ENCODE measurements around the gene RAB30.

DNA sequence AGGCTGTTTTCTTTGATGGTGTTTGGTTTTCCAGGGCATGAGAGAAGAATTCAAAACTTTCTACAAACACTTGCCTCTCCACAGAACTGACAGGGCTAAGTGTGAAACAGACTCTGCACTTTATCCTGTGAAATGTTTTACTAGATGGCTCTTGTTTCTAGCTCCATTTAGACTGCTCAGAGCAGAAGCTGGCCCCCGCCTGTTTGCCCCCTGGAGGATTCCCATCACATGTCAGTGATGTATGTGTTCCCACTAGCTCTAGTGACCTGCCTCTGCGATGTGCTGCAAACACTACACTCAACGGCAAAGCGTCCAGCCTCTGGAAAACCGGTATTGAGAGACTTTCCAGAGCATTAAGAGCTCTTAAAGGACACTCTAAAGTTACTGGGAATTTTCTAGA is 43.9 kb upstream of the RAB30 start:
- TF ChIP-seq, protein P1, sequence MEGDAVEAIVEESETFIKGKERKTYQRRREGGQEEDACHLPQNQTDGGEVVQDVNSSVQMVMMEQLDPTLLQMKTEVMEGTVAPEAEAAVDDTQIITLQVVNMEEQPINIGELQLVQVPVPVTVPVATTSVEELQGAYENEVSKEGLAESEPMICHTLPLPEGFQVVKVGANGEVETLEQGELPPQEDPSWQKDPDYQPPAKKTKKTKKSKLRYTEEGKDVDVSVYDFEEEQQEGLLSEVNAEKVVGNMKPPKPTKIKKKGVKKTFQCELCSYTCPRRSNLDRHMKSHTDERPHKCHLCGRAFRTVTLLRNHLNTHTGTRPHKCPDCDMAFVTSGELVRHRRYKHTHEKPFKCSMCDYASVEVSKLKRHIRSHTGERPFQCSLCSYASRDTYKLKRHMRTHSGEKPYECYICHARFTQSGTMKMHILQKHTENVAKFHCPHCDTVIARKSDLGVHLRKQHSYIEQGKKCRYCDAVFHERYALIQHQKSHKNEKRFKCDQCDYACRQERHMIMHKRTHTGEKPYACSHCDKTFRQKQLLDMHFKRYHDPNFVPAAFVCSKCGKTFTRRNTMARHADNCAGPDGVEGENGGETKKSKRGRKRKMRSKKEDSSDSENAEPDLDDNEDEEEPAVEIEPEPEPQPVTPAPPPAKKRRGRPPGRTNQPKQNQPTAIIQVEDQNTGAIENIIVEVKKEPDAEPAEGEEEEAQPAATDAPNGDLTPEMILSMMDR (IDR thresholded peaks at IDR 0.05; ENCODE audit: low read depth, low read length, poor library complexity, severe bottlenecking) = no peak
- TF ChIP-seq EZH2phosphoT487 (IDR thresholded peaks at IDR 0.05; ENCODE audit: borderline replicate concordance, low read length) = no peak

Measured in DOHH2 (cell line).